BE2C (cell line): ENCODE measurements around the gene PSMC6.

ENCODE experiments used
- DNase-seq: peaks from one replicate; pipeline ENCODE4 v3.0.0-alpha.2; 2020
- H3K27me3 ChIP-seq: fragments of 250-450 bp; sonication (Bioruptor Pico); 2 replicates; pipeline ENCODE4 v1.5.1; 2020; ENCODE audit warnings: mild to moderate bottlenecking
- H3K36me3 ChIP-seq: fragments of 250-450 bp; sonication (Bioruptor Pico); 2 replicates; pipeline ENCODE4 v1.5.1; 2020; ENCODE audit warnings: mild to moderate bottlenecking
- H3K4me1 ChIP-seq: fragments of 250-450 bp; sonication (Bioruptor Pico); 2 replicates; pipeline ENCODE4 v1.5.1; 2020
- H3K4me3 ChIP-seq: 2 replicates; pipeline ENCODE4 v1.5.1; 2011; ENCODE audit warnings: low read depth, low read length
- H3K9me3 ChIP-seq: fragments of 250-450 bp; sonication (Bioruptor Pico); 2 replicates; pipeline ENCODE4 v1.5.1; 2020
- TF ChIP-seq, protein P1 (sequence below): IDR thresholded peaks from 2 replicates; pipeline ENCODE4 v1.5.1; 2012; ENCODE audit warnings: mild to moderate bottlenecking, low read depth, low read length

Gene PSMC6

GRCh38 chr14:52729585-52729924, 22.6 kb downstream of the PSMC6 start:
- TF ChIP-seq, protein P1, sequence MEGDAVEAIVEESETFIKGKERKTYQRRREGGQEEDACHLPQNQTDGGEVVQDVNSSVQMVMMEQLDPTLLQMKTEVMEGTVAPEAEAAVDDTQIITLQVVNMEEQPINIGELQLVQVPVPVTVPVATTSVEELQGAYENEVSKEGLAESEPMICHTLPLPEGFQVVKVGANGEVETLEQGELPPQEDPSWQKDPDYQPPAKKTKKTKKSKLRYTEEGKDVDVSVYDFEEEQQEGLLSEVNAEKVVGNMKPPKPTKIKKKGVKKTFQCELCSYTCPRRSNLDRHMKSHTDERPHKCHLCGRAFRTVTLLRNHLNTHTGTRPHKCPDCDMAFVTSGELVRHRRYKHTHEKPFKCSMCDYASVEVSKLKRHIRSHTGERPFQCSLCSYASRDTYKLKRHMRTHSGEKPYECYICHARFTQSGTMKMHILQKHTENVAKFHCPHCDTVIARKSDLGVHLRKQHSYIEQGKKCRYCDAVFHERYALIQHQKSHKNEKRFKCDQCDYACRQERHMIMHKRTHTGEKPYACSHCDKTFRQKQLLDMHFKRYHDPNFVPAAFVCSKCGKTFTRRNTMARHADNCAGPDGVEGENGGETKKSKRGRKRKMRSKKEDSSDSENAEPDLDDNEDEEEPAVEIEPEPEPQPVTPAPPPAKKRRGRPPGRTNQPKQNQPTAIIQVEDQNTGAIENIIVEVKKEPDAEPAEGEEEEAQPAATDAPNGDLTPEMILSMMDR = no peak
- Histone ChIP-seq H3K4me3 (peak overlapping the region; percentile 36; the same call in 1 of the 2 replicates), H3K4me1 (no peaks in the 10 kb centered on the region; the same call in 1 of the 2 replicates), H3K27me3 (no peaks in the 10 kb centered on the region), H3K9me3 (no peaks in the 10 kb centered on the region), H3K36me3 (peaks cover 33% of the 10 kb centered on the region)
- no peak for DNase-seq

DNA sequence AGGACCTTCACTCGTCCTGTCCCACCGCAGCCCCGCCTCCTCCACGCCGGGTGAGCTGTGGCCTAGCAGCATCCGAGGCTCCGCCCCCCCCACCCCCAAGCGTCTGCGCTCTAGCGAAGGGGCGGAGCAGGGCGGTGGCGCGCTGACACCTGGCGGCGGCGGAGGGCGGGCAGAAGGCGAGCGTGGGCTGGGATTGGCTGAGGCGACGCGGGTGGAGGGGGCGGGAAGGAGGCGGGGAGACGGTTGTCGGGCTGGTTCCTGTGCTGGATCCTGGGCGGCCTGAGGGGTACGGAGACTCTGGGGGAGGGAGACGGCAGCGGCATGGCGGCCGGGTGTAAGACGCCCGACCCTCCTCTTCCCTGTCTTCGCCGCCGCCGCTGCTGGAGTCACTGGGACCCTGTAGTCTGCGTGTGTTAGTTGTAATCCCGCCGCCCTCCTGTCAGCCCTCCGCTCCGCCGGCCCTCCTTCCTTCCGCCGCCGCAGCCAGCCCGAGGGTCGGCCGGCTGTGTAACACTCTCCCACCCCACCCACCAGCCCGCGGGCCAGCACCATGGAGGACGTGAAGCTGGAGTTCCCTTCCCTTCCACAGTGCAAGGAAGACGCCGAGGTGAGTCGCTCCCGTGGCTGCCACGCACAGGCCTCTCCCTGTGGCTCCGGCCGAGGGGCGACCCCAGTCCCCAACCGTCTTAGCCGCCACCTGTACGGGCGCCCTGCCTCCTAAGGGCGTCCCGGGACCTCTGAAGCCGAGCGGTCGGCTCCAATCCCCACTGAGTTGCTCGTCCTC, 23.1 kb downstream of the PSMC6 start, which contains the start of gene STYX:
Gene STYX, plus strand, starts transcription at position 242 of the 784 bp plus-strand sequence. Its CDS starts 309 bp downstream, at position 551.
- peak within 1 kb of the TSS; percentile 97 for H3K4me3 ChIP-seq
- peak; percentile 100 for DNase-seq
- no peaks in the 10 kb centered on the region for H3K27me3 ChIP-seq
- H3K9me3 ChIP-seq = no peaks in the 10 kb centered on the region
- H3K36me3 ChIP-seq = peaks cover 27% of the 10 kb centered on the region
- H3K4me1 ChIP-seq = no peaks in the 10 kb centered on the region; the same call in none of the 2 replicates
- TF ChIP-seq, protein P1 = no peak

GRCh38 chr14:52730709-52731111, 23.7 kb downstream of the PSMC6 start:
- Histone ChIP-seq H3K36me3 (peaks cover 21% of the 10 kb centered on the region), H3K4me3 (peak overlapping the region; percentile 97), H3K4me1 (peaks cover 4% of the 10 kb centered on the region), H3K27me3 (no peaks in the 10 kb centered on the region), H3K9me3 (no peaks in the 10 kb centered on the region)
- TF ChIP-seq, protein P1 = no peak
- DNase-seq = no peak

- no peaks in the 10 kb centered on the region for H3K9me3 ChIP-seq
- peaks cover 9% of the 10 kb centered on the region for H3K4me1 ChIP-seq
- DNase-seq = no peak
- peaks cover 5% of the 10 kb centered on the region; the same call in 1 of the 2 replicates for H3K36me3 ChIP-seq
- H3K27me3 ChIP-seq = no peaks in the 10 kb centered on the region
- TF ChIP-seq, protein P1 = no peak
- H3K4me3 ChIP-seq = no peak overlapping the region
These were observed 26.8 kb downstream of the PSMC6 start for GRCh38 chr14:52733824-52734223.

DNA sequence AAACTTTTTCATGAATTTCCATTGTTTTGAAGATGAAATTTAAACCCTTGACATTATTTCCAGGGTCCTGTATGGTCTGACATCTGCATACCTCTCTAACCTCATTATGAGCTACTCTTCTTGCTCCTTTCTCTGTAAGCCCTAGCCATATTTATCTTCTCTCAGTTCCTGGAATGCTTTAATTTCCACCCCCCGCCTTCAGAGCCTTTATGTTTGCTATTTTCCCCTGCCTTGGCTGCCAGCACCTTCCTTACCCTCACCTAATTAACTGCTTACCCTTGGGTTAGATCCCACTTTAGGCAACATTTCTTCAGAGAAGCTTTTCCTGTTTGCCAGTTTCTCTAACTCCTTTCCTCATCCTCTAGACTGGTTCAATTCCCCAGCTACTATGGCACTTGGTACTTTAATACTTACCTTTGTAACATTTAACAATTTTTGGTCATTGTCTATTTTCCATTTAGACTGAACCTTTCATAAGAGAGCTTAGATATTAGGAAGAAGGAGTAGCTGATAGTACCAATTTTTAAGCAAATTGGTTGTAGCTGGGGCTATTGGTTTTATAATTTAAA, 29.0 kb downstream of the PSMC6 start:
- TF ChIP-seq, protein P1 = no peak
- no peaks in the 10 kb centered on the region for H3K9me3 ChIP-seq
- no peak overlapping the region for H3K4me3 ChIP-seq
- H3K4me1 ChIP-seq = peaks cover 9% of the 10 kb centered on the region
- H3K27me3 ChIP-seq = no peaks in the 10 kb centered on the region
- H3K36me3 ChIP-seq = no peaks in the 10 kb centered on the region
- DNase-seq = no peak

GRCh38 chr14:52738409-52738808, 31.4 kb downstream of the PSMC6 start:
- TF ChIP-seq, protein P1 = no peak
- Histone ChIP-seq H3K27me3 (no peaks in the 10 kb centered on the region), H3K4me1 (peaks cover 9% of the 10 kb centered on the region), H3K9me3 (no peaks in the 10 kb centered on the region), H3K4me3 (no peak overlapping the region), H3K36me3 (no peaks in the 10 kb centered on the region)
- no peak for DNase-seq
